Activated T-helper 1 cell treated with Interleukin-2 at 50 U/mL for 16 hours (primary cell): ENCODE results near the gene SNRNP70.
A peak's percentile ranks its signal among the peaks of the same experiment; 100 is the strongest.

Experiments used
- DNase-seq: peaks from one replicate; pipeline ENCODE4 v3.0.0-alpha.2; 2020; ENCODE audit warnings: low read depth

Gene SNRNP70

DNA sequence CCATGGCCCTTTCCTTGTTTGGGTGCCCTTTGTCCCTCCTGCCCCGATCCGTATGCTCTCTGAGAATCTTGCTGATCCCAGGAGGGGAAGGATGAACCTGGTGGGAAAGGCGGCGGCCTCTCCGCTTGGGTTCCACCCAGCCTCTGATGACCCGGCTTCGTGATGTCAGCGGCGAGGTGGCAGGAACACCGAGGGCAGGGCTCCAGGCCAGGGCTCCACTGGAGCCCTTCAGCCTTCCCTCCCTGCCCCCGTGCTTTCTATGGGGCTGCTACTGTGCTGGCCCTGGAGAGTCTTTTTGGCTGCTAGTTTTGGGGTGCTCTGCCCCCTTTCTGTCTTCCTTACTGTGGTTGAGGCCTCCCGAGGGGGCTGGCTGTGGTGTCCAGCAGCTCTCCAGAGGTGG lies 17.1 kb downstream of the SNRNP70 start:
- no peak for DNase-seq

DNA sequence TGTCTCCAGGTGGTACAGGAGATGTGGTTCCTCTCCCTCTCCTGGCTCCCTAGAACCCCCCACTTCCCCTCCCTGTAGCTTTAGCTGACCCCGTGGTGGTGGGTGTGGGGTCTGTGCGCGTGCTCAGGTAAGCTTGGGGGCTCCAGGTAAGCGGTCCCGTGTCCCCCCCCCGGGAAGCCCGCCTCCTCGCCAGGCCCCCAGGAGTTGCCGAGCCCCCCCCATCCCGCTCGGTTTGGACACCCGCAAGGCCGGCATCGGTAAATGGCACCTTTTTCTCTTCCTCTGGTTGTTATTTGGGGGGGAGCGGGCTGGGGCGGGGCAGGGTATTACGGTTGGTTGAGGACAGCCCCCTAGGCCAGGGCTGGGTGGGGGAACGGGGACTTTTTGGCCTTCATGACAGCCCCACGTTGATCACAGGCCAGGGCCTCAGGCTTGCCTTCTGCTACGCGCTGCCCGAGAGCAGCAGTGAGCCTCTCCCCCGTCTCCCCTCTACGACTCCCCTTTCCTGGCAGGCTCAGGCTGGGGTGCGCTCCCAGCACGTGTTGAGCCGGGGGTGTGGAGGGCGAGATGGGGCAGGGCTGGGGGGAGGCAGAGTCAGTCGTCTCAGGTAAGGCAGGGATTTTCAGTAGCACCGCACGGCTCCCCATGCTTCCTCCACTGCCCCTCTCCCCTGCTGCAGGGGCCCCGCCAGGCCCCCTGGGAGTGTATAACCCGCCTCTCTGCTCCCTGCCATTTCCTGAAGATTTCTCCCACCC lies 18.3 kb downstream of the SNRNP70 start:
- DNase-seq, result no peak

DNA sequence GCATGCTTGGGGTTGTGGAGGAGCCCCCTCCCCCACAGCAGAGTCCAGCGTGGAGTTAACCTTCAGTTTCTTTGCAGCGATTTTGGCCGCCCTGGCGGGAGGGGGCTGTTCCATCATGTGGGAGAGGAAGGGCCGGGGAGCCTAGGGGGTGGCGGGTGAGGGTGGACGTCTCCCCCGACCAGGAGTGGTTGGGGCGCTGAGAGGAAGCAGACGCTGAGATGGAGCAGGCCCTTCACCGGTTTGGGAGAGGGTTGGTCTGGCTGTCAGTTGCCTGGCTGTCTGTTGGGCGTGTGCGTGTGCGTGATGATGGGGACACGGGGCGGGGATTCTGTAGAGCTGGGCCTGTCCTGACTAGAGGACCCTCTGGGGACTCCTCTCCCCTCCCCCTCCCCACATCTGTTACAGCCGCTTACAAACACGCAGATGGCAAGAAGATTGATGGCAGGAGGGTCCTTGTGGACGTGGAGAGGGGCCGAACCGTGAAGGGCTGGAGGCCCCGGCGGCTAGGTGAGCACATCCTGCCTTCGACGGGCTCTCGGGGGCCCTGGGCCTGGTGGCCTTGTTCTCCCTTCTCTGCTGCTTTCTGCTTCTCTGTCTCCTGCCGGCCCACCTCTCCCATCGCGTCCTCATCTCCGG lies 19.1 kb downstream of the SNRNP70 start:
- no peak for DNase-seq

DNA sequence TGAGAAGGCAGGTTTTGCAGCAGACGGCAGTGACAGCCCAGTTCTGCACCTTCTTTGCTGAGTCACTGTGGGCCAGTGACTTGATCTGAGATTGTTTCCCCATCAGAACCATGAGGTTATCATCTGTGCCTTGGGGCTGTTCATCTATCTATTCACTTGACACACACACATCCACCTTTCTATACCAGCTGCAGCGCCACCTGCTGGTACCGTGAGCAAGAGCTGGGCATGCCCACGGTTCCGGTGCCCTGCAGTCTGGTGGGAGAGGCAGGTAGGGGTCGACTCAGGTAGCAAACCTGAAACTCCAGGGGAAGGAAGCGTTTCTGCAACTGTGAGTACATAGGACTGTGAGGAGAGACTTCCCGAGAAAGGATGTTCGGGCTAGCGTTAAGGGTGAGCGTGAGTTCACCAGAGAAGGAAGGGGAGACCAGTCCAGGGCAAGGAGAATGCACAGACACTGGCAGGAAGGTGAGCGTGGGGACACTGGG lies 21.4 kb downstream of the SNRNP70 start:
- DNase-seq, result no peak

DNA sequence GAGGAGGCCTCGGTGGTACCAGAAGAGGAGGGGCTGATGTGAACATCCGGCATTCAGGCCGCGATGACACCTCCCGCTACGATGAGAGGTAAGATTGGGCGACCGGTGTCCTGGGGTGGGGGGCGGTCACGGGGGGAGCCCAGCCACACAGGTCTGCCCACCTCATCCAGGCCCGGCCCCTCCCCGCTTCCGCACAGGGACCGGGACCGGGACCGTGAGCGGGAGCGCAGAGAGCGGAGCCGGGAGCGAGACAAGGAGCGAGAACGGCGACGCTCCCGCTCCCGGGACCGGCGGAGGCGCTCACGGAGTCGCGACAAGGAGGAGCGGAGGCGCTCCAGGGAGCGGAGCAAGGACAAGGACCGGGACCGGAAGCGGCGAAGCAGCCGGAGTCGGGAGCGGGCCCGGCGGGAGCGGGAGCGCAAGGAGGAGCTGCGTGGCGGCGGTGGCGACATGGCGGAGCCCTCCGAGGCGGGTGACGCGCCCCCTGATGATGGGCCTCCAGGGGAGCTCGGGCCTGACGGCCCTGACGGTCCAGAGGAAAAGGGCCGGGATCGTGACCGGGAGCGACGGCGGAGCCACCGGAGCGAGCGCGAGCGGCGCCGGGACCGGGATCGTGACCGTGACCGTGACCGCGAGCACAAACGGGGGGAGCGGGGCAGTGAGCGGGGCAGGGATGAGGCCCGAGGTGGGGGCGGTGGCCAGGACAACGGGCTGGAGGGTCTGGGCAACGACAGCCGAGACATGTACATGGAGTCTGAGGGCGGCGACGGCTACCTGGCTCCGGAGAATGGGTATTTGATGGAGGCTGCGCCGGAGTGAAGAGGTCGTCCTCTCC lies 22.6 kb downstream of the SNRNP70 start:
- DNase-seq, result no peak

DNA sequence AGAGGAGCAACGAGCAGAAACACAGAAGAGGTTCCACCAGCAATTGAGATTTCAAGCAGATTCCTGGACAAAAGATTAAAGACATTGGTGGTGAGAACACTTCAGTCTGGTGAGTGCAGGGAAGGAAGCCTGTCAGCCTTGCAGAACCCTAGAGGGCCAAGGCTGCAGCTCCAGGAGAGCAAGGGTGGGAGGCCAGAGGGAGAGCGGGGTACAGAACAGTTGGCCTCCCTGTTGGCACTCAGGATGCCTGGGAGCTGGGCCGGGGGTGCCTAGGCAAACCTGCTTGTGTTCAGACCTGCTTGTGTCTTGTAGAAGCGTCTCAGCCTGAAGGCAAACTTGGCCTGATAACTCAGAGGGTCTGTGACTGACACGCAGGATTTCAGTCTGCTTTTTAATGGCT lies 23.8 kb downstream of the SNRNP70 start:
- DNase-seq, result no peak

DNA sequence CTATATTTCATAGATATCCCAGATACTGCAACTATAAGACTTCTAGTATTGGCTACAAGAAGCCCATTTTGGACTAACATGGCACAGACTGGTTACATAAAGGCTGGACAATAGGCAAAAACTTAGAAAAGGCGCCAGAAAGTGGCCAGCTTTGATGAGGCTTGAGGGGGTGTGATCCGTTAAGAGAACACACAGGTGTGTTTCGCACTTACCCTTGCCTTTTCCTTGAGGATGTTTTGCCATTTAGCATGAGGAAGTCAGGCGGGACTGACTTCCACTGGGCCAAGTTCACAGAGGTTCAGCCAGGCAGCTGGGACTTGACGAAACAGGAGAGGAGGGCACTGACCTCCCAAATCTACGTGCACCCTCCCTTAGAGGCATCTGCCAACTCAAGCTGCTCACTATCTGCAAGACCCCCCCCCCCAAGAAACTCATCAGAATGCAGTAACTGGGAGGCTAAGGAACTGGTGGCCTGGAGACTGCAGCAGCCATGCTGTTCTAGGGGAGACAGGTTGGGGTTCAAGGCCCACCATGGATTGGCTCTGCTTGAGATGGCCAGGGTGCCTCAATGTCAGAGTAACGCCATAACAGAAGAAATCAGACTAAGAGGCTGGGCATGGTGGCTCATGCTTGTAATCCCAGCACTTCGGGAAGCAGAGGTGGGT lies 24.4 kb downstream of the SNRNP70 start:
- DNase-seq, result no peak

DNA sequence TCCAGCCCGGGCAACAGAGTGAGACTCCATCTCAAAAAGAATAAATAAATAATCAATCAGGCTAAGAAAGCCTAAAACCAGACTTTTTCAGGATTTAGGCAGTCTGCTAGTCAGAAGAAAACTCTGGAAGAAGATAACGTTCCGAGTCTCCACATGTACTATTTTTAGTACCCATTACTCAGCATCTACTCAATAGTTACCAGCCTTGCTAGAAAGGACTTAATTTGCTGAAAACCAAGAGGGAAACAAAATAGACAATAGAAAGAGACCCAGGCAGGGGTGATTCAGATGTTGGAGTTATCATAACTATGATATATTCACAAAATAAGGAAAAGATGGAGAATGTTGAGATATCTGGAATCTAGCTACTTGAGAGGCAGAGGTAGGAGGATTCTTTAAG lies 25.3 kb downstream of the SNRNP70 start:
- DNase-seq, result no peak

DNA sequence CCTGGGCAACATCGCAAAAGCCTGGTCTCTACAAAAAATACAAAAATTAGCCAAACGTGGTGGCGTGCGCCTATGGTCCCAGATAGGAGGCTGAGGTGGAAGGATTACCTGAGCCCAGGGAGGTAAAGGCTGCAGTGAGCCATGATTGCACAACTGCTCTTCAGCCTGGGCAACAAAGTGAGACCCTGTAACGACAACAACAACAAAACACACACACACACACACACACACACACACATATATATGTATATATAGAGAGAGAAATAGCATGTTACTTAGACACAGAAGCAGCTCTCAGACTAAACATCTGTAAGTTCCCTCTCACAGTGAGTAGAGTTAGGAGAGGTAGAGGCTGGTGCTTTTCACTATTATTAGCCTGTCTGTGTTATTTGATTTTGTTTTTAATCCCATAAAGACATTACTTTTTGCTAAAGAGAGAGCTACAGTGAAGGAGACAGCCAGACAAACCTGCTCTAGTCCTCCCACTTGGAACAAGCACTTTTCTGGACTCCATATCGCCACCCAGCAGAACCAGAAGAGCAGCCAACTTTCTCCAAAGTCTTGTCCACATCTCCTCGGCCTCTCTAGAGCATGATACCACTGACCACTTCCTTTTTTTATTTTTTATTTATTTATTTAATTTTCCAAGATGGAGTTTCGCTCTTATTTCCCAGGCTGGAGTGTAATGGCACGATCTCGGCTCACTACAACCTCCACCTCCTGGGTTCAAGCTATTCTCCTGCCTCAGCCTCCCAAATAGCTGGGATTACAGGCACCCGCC lies 26.2 kb downstream of the SNRNP70 start:
- DNase-seq, result no peak

DNA sequence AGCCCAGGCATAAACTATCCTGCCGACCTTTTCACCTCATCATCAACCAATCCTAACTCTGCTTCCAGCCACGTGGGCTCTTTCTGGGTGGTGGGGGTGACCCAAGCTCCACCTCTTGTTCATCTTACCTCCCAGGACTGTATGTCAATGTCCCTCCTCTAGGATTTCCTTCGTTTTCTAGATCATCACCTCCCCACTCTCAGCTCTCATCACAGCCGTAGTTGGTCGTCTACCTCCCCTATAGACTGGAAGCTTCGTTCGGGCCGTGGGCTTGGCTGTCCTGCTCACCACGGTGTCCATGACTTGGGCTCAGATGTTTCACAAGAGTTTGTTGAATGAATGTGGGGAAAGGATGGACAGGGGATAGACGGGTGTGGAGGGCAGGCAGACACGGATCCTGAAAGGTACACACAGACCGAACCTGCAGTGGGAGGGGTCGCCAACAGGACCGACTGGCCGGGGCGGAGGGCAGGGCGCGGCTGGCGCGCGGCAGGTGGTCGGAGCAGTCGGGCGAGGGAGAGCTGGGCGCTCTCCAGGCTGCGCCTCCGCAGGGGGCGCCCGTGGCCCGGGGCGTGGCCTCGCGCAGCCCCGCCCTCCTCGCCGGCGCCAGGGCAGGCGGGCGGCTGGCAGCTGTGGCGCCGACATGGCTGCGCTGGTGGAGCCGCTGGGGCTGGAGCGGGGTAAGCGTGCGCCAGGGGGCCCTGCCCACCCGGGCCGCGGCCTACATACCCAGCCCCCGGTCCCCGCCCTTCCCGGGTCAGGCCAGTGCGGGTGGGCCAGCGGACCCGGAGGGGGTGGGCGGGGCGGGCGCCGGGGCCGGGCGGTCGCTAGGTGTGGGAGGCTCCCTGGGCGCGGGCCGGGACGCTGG lies 28.7 kb downstream of the SNRNP70 start, which contains the start of gene LIN7B:
TSS of gene LIN7B (plus strand) at position 609 of the 868 bp plus-strand sequence. CDS start at position 644, 35 bp downstream.
- peak; percentile 72 for DNase-seq

DNA sequence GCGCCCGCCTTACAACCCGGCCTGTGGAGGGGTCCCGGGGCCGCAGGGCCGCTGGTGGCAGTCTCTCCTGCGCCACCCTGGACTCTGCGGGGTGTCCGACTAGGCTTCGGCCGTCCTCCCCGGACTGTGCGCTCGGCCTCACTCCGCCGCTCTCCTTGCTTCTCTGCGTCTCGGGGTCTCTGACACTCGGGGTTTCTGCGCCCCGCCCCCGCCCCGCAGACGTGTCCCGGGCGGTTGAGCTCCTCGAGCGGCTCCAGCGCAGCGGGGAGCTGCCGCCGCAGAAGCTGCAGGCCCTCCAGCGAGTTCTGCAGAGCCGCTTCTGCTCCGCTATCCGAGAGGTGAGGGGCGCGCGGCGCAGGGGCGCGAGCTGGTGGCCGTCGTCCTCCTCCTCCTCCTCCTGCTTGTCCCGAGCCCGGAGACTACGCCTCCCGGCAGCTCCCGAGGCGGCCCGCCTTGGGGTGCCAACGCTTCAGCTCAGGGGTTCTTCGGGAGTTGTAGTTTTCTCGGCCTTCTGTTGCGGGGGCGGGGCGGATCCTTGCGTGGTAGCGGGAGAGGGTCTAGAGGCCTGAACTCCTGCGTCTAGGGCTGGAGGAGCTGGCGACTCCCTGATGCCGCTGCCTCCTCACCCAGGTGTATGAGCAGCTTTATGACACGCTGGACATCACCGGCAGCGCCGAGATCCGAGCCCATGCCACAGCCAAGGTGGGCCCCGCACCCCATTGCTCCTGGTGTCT lies 29.5 kb downstream of the SNRNP70 start:
- no peak for DNase-seq

DNA sequence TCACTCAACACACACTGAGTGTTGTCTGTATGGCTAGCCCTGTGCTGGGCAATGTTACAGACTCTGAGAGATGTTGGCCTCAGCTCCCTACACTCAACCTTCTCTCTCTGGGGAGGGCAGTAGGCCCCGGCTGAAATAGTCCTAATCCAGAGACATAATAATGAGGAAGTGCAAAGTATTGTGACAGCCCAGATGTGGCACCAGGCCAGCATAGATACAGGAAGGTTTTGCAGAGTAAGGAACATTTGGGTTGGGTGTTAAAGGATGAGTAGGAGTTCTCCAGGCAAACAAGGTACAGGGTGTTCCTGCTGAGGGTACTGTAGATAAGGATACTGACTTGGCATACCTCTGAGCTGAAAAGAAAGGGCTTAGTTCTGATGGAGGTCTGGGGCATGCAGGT lies 31.3 kb downstream of the SNRNP70 start:
- DNase-seq, result no peak

DNA sequence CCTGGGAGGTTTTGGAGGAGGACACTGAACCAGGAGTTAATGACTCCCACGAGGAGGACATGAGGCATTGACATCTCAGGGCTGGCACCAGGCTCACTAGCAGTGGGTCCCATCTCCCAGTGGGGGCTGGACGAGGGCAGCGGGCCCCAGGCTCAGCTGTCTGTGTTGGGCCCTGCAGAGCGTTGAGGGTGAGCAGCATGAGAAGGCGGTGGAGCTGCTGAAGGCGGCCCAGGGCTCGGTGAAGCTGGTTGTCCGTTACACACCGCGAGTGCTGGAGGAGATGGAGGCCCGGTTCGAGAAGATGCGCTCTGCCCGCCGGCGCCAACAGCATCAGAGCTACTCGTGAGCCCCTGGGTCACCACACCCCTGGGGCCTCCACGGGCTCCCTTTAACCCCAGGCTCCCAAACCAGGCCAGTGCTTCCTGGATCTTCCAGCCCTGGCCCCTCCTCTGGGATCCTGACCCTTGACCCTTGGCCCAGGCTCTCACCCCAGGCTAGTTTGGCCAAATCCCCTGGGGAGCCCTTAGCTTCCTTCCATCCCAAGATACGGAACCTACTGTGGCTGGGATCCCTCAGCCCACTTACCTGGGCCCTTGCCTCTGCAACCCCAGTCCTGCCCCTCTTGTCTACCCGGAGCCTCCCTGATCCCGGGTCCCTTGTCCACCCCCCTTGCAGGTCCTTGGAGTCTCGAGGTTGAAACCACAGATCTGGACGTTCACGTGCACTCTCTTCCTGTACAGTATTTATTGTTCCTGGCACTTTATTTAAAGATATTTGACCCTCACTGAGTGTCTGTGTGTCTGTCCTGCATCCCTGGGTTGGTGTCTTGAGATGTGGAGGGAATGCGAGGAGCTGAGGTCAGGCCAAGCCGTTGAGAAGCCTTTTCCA lies 32.7 kb downstream of the SNRNP70 start:
- no peak for DNase-seq

DNA sequence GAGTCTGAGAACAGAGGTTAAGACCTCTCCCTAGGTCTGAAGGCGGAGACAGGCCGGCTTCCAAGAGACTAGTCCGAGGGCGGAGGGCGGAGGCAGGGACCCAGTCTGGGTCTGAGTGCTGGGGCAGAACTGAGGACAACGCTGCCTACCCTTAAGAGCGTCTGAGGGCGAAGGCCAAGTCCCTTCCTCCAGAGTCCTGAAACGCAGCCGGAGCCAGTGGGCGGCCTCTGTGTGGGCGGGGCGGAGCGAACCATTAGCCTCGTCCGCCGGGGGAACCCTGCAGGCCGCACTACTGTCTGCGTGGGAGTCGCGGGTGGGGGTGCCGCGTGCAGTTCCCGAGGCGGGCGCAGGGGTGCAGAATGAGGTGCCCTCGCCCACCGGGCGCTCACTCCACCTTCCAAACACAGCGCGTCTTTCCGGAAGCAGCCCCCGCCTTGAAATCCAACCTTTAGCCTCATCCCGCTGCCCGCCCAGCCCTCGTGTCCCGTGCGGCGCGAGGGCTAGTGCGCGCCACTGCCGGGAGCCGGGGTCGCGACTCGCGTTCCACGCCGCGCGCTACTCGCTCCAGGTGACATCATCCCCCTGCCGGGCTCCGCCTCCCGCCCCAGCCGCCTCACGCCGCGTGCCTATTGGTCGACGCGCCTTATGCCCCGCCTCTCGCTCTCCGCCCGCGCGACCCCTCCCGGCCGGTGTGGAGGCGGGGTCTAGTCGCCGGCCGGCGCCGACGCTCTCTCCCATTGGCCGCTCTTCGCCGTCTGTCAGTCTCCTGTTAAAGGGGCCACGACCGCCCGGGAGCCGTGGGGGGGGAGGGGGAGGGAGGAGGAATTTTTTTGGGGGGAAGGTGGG lies 33.5 kb downstream of the SNRNP70 start, which contains the start of gene C19orf73:
TSS of gene C19orf73 (minus strand) at position 579 of the 846 bp plus-strand sequence. CDS start at position 458, 121 bp downstream.
- peak; percentile 95 for DNase-seq

DNA sequence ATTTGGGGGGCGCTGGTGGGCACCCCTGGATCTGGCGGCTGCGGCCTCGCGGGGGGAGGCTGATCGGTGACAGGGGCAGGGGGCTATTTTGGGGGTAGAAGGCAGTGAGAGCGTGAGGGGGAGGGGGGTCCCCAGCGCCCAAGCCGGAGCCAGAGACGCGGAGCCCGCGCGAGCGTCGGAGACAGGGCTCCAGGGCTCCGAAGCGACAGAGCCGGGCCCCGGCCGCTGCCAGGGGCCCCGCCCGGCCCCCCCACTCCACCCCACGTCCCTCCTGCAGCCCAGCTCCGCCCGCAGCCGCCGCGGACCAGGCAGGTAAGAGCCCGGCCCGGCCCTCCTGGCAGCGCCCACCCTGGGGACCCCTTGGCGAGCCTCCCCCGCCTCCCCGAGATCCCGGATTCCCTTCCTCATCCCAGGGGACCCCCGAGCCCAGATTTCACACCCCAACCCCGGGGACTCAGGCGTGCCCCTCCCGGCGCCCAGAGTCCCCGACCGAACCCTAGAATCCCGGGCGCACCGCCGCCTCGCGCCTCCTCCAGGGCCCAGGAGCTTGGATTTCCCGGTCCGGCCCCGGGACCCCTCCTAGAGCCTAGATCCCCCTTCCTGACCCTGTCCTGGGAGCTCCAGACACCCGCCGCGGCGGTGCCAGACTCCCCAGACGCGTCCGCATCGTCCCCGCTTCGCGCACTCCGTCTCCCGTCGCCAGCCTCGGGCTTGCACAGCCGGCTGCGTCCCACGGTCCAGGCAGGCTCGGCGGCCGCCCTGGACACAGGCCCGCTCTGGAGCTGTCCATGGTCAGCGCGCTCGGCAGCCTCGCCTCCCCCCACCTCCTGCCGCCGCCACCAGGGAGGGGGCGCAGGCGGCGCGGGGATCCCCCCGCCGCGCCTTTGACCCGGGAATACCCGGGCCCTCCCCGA lies 34.4 kb downstream of the SNRNP70 start, which contains the start of gene PPFIA3:
TSS of gene PPFIA3 (plus strand) at position 134 of the 914 bp plus-strand sequence. CDS start 8,330 bp downstream, outside the sequence.
- DNase-seq, result no peak

DNA sequence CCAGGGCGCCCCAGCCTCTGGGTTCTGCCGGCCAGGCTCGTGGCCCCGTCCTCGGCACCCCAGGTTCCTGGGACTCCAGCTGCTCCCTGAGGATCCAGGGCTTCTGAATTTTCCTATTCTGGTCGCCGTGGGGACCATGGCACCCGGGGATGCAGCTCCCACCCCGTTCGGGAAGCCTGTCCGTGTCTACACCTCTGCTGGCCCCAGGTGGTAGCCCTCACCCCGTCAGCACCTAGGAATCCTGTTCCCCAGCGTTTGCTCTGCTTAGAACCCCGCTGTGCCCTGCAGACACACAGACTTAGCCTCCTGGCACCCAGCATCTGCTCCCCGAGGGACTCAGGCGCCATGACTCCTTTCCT lies 35.1 kb downstream of the SNRNP70 start:
- no peak for DNase-seq
